Nucleus accumbens (tissue), 56 donors: ENCODE results near the gene LIN37.
"Not testable (repeated sequence)": the region's sequence is repeated elsewhere in the genome, so short reads cannot be mapped to it uniquely, and the experiment has no call there.

Source experiments
- DNase-seq, 56 donors: peaks; one replicate each; lab custom pipeline; 2025; lab: John Stamatoyannopoulos, UW

Gene LIN37

DNA sequence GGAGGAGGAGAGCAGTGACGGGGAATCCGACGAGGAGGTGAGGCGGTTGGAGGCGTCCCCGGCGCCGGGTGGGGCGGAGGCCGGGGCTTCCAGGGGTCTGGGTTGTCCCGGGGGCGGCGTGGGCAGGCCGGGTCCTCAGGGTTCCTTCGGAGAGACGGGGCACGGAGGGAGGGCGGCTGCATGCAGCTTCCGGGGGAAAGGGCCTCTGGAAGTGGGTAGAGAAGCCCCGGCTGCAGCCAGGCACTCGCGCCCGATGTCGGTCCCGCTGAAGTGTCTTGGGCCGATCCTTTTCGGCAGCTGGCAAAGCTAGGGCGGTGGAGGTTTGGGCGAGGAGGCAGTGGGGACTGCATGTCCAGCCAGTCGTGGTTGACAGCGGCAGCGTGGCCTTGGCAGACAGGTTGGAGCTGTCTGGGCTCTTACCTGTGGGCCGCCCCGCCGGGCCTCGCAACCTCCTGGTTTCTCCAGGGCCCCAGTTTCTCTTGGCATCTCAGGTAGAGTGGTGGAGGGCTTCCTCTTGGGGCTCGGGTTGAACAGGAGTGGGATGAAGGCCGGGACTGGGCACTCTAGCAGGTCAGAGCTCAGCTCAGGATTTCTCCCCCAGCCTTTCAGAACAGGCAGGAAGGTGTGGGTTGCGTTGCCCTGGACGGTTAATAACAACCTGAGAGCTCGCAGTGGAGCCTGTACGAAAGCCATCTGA is 29.9 kb upstream of the LIN37 start:
- peak in 16 of 56 donors; percentile 6 to 47 (median 23) for DNase-seq

DNA sequence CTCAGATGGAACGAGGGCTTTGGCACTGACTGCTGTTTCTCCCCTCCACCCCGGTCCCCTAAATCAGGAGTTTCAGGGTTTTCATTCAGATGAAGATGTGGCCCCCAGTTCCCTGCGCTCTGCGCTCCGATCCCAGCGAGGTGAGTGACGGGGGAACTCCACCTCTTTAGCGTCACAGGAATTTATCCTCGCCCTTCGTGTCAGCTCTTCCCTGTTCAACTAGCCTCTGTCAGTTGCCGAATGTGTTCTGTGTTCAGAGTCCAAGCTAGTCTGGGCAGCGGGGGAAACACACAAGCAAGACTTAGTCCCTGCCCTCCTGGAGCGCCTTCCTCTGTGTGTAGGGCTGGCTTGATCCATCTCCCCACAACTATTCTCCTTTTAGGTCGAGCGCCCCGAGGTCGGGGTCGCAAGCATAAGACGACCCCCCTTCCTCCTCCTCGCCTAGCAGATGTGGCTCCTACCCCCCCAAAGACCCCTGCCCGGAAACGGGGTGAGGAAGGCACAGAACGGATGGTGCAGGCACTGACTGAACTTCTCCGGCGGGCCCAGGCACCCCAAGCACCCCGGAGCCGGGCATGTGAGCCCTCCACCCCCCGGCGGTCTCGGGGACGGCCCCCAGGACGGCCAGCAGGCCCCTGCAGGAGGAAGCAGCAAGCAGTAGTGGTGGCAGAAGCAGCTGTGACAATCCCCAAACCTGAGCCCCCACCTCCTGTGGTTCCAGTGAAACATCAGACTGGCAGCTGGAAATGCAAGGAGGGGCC is 28.8 kb upstream of the LIN37 start:
- DNase-seq = no peak

DNA sequence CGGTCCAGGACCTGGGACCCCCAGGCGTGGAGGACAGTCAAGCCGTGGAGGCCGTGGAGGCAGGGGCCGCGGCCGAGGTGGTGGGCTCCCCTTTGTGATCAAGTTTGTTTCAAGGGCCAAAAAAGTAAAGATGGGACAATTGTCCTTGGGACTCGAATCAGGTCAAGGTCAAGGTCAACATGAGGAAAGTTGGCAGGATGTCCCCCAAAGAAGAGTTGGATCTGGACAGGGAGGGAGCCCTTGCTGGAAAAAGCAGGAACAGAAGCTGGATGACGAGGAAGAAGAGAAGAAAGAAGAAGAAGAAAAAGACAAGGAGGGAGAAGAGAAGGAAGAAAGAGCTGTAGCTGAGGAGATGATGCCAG is 28.2 kb upstream of the LIN37 start:
- no peak for DNase-seq

DNA sequence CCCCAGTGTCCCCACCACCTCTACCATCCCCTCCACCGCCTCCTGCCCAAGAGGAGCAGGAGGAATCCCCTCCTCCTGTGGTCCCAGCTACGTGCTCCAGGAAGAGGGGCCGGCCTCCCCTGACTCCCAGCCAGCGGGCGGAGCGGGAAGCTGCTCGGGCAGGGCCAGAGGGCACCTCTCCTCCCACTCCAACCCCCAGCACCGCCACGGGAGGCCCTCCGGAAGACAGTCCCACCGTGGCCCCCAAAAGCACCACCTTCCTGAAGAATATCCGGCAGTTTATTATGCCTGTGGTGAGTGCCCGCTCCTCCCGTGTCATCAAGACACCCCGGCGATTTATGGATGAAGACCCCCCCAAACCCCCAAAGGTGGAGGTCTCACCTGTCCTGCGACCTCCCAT is 27.7 kb upstream of the LIN37 start:
- no peak for DNase-seq

DNA sequence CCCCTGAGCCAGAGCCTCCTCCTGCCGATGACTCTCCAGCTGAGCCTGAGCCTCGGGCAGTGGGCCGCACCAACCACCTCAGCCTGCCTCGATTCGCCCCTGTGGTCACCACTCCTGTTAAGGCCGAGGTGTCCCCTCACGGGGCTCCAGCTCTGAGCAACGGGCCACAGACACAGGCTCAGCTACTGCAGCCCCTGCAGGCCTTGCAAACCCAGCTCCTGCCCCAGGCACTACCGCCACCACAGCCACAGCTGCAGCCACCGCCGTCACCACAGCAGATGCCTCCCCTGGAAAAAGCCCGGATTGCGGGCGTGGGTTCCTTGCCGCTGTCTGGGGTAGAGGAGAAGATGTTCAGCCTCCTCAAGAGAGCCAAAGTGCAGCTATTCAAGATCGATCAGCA is 27.0 kb upstream of the LIN37 start:
- DNase-seq = no peak

DNA sequence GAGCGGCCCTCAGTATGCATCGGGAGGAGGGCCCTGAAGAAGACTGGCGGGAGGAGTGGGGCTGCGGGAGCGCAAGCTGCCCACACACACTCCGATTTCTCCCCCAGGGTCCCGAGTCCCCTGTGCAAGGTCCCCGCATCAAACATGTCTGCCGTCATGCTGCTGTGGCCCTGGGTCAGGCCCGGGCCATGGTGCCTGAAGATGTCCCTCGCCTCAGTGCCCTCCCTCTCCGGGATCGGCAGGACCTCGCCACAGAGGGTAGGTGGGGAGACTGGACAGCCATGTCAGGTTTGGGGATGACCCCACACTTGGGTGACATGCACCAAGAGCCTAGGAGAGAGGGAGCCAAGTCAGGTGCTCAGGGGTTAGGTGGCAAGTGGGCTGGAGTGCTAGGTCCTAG is 25.9 kb upstream of the LIN37 start:
- no peak for DNase-seq

DNA sequence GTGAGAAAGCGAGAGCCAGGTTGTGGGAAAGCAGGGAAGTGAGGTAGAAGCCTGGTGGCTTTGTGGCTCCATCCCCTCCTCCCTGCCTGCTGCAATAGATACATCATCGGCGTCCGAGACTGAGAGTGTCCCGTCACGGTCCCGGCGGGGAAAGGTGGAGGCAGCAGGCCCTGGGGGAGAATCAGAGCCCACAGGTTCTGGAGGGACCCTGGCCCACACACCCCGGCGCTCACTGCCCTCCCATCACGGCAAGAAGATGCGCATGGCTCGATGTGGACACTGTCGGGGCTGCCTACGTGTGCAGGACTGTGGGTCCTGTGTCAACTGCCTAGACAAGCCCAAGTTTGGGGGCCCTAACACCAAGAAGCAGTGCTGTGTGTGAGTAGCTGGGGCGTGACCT is 25.5 kb upstream of the LIN37 start:
- DNase-seq = no peak

DNA sequence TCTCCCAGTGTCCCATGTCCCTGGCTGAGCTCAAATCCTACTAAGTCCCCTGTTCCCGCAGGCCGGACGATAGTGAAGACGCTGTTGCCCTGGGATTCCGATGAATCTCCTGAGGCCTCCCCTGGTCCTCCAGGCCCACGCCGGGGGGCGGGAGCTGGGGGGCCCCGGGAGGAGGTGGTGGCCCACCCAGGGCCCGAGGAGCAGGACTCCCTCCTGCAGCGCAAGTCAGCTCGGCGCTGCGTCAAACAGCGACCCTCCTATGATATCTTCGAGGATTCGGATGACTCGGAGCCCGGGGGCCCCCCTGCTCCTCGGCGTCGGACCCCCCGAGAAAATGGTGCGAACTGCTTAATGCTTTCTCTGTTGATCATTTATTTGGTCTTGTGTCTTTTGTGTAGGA is 24.7 kb upstream of the LIN37 start:
- no peak for DNase-seq

DNA sequence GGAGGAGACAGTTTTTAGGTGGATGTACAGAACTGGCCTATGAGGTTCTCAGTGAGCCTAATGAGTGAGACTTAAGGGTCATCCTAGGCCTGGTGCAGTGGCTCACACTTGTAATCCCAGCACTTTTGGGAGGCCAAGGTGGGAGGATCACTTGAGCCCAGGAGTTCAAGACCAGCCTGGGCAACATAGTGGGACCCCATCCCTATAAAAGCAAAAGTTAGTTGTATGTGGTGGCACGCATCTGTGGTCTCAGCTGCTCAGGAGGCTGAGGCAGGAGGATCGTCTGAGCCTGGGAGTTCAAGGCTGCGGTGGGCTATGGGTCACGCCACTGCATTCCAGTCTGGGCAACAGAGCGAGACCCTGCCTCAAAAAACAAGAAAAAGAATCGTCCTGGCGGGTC is 24.2 kb upstream of the LIN37 start:
- DNase-seq = not testable (repeated sequence)

DNA sequence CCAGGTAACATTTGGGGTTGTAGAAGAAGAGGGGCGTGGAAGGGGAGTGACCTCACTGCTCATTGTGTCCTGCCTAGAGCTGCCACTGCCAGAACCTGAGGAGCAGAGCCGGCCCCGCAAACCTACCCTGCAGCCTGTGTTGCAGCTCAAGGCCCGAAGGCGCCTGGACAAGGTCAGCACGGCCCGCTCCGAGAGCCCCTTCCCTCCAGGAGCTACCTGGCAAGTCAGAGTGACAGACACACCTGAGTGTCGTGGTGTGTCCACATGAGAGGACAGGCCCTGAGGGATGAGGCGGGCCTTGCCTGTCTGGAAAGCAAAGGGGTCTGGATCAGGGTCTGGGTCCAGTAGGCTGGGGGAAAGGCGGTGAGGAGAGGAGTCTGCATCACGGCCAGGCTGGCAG is 23.8 kb upstream of the LIN37 start:
- no peak for DNase-seq

DNA sequence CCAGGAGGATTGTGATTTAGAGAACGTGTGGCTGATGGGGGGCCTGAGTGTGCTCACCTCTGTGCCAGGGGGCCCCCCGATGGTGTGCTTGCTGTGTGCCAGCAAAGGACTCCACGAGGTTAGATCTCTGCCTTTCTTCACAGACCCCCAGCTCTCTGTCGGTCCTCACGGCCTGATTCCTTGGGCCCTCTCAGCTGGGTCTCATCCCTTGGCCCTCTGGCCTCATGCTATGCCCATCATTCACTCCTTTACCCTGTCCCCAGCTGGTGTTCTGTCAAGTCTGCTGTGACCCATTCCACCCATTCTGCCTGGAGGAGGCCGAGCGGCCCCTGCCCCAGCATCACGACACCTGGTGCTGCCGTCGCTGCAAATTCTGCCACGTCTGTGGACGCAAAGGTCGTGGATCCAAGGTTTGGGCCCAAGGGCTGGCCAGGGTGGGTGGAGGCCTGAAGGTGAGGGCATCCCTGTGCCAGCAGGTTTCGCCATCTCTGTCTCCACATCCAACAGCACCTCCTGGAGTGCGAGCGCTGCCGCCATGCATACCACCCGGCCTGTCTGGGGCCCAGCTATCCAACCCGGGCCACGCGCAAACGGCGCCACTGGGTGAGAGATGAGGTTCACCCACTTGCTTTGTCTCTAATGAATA is 23.0 kb upstream of the LIN37 start:
- no peak for DNase-seq

DNA sequence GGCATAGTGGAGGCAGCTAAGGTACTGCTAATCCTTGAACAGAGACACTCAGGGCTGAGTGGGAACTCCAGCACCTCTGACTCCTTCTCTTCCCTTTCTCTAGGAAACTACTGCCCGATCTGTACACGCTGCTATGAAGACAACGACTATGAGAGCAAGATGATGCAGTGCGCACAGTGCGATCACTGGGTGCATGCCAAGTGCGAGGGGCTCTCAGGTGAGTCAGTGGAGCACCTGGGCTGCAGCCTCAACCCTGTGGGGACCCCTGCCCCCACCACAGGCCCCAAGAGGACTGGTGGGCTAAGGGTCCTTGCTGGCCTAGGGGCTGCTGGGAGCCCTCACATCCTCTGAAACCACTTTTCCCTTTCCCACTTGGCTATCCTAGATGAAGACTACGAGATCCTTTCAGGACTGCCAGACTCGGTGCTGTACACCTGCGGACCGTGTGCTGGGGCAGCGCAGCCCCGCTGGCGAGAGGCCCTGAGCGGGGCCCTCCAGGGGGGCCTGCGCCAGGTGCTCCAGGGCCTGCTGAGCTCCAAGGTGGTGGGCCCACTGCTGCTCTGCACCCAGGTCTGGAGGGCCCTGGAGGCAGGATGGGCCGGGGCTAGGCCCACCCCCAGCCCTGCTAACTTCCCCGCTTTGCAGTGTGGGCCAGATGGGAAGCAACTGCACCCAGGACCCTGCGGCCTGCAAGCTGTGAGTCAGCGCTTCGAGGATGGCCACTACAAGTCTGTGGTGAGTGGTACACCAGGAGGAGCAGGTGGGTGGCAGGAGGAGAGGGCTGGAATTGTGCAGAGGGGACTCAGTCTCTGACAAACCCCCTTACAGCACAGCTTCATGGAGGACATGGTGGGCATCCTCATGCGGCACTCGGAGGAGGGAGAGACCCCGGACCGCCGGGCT is 21.1 kb upstream of the LIN37 start:
- no peak for DNase-seq

DNA sequence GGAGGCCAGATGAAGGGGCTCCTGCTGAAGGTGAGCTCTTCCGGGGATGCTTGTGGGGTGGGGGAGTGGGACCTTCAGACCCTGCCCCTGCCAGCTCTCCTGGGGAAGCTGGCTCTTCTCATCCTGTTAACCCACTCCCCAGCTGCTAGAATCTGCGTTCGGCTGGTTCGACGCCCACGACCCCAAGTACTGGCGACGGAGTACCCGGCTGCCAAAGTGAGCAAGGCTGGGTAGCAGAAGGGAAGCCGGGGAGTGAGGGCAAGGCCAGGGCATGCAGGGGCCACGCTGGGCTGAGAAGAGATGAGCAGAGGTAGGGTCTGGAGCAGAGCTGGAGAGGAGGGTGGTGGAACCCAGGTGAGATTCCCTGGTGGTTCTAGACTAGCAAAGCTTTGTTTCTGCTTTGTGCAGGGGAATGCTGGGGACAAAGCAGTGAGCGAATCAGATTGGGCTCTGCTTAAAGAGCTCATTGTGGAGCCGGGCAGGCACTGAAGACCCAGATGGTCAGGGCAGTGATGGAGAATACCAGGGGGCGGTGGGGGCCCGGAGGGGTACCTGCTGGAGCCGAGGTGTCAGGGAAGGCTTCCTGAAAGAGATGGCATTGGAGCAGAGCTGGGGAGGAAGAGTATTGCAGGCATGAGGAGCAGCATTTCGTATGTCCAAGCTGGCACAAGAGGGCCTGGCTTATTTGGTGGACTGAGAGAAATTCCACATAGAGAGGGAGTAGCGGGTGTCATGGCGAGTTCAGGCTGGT is 20.2 kb upstream of the LIN37 start:
- no peak for DNase-seq

DNA sequence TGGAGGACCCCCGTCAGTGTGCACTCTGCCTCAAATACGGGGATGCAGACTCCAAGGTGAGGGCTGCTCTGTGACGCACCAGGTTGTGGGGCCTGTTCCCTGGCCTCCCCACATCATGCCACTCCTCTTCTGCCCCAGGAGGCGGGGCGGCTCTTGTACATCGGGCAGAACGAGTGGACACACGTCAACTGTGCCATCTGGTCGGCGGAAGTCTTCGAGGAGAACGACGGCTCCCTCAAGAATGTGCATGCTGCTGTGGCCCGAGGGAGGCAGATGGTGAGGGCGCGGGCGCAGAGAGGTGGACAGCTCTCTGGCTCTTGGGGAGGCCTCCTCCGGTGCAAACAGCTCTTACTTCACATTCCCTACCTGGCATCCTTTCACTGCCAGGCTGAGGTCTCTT is 19.4 kb upstream of the LIN37 start:
- no peak for DNase-seq

DNA sequence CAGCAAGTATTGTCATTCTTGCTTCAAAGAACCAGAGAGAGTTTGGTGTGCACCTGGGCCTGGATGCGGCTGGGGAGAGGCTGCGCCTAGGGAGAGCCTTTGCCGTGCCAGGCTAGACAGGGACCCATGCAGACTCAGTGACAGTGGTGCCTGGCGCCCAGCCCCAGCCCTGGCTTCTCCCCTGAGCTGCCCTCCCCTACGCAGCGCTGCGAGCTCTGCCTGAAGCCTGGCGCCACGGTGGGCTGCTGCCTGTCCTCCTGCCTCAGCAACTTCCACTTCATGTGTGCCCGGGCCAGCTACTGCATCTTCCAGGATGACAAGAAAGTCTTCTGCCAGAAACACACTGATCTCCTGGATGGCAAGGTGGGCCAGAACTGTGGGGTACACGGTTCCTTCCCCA is 18.6 kb upstream of the LIN37 start:
- DNase-seq = no peak

DNA sequence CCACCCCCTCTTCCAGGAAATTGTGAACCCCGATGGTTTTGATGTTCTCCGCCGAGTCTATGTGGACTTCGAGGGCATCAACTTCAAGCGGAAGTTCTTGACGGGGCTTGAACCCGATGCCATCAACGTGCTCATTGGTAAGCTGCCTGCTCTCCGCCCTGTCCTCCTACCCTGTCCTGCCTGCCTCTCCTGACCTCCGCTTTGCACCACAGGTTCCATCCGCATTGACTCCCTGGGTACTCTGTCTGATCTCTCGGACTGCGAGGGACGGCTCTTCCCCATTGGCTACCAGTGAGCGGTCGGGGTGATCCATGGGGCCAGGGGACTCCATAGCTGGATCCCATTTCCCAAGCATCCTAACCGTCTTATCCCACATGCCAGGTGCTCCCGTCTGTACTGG is 18.1 kb upstream of the LIN37 start:
- no peak for DNase-seq

DNA sequence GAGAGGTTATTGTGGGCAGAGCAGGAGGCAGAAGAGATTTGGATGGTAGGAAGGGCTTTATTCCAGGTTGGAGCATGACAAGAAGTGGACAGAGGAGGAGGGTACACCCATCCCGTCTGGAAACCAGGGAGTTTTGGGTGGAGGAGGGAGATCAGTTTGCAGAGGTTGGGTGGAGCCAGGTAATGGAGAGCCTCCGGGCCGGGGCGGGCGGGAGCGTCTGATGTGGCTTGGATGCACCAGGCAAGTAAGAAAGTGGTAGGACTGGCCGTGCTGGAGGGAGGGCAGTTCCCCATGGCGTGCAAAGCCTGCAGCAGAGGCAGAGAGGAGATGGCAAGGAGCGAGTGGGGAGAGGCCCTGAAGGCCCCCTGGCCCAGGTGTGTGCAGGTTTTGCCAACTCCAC is 17.0 kb upstream of the LIN37 start:
- no peak for DNase-seq

DNA sequence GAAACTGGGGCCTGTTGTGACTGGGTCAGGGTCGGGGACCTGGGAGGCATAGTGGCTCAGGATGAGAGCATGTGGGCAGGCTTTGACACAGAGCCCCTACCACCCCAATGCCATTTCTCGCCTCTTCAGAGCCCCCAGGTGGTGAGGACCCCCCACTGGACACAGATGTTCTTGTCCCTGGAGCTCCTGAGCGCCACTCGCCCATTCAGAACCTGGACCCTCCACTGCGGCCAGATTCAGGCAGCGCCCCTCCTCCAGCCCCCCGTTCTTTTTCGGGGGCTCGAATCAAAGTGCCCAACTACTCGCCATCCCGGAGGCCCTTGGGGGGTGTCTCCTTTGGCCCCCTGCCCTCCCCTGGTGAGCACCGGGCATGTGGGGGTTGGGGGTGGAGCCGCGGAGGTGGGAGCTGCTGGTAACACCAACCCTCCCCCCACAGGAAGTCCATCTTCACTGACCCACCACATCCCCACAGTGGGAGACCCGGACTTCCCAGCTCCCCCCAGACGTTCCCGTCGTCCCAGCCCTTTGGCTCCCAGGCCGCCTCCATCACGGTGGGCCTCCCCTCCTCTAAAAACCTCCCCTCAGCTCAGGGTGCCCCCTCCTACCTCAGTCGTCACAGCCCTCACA is 16.5 kb upstream of the LIN37 start:
- DNase-seq = no peak

DNA sequence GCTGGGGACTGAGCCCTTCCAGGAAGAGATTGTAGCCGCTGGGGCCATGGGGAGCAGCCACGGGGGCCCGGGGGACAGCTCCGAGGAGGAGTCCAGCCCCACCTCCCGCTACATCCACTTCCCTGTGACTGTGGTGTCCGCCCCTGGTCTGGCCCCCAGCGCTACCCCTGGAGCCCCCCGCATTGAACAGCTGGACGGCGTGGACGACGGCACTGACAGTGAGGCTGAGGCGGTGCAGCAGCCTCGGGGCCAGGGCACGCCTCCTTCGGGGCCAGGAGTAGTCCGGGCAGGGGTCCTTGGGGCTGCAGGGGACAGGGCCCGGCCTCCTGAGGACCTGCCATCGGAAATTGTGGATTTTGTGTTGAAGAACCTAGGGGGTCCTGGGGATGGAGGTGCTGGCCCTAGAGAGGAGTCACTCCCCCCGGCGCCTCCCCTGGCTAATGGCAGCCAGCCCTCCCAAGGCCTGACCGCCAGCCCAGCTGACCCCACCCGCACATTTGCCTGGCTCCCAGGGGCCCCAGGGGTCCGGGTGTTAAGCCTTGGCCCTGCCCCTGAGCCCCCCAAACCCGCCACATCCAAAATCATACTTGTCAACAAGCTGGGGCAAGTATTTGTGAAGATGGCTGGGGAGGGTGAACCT is 15.7 kb upstream of the LIN37 start:
- no peak for DNase-seq
